NCI-H1930 (cell line): ENCODE results near the gene SPATA45.
A peak's percentile ranks its signal among the peaks of the same experiment; 100 is the strongest.
"Not testable (repeated sequence)": the region's sequence is repeated elsewhere in the genome, so short reads cannot be mapped to it uniquely, and the experiment has no call there.

Source experiments
- DNase-seq, 2 experiments: peaks; one replicate each; lab custom pipeline; 2025; lab: John Stamatoyannopoulos, UW

SPATA45 gene

GRCh38 chr1:212847549-212847948, at the start of gene SPATA45:
TSS of gene SPATA45 (minus strand) at chr1:212847649. CDS start at chr1:212836149, 11,500 bp downstream.
- no peak for DNase-seq

GRCh38 chr1:212892108-212892507, 44.7 kb upstream of the SPATA45 start:
- no peak for DNase-seq

- DNase-seq, result no peak
Measured at GRCh38 chr1:212884592-212884991, 37.1 kb upstream of the SPATA45 start.

- no peak for DNase-seq
Measured at GRCh38 chr1:212879947-212880690, 32.7 kb upstream of the SPATA45 start.

GRCh38 chr1:212878418-212878817, 31.0 kb upstream of the SPATA45 start:
- no peak for DNase-seq

- no peak for DNase-seq
Measured at GRCh38 chr1:212873518-212873917, 26.1 kb upstream of the SPATA45 start.

GRCh38 chr1:212871976-212872375, 24.5 kb upstream of the SPATA45 start:
- no peak for DNase-seq

GRCh38 chr1:212867192-212867591, 19.7 kb upstream of the SPATA45 start:
- no peak for DNase-seq

- no peak for DNase-seq
Measured at GRCh38 chr1:212864201-212864600, 16.8 kb upstream of the SPATA45 start.

- DNase-seq, result not testable (repeated sequence)
Measured at GRCh38 chr1:212863345-212863744, 15.9 kb upstream of the SPATA45 start.

GRCh38 chr1:212862111-212862690, 14.8 kb upstream of the SPATA45 start:
- DNase-seq, result no peak

- DNase-seq, result no peak
Measured at GRCh38 chr1:212860713-212861581, 13.5 kb upstream of the SPATA45 start.

GRCh38 chr1:212858461-212859265, 11.2 kb upstream of the SPATA45 start:
- DNase-seq, result no peak

- peak; percentile 93 for DNase-seq
Measured at GRCh38 chr1:212857992-212858460, 10.6 kb upstream of the SPATA45 start, which contains the start of gene FLVCR1. TSS of gene FLVCR1 (plus strand) at chr1:212858275. CDS start at chr1:212858453, 178 bp downstream.

- DNase-seq, result no peak
Measured at GRCh38 chr1:212856755-212857154, 9.3 kb upstream of the SPATA45 start.

GRCh38 chr1:212853658-212854057, 6.2 kb upstream of the SPATA45 start:
- DNase-seq, result no peak

GRCh38 chr1:212852105-212852688, 4.7 kb upstream of the SPATA45 start:
- no peak for DNase-seq

- not testable (repeated sequence) for DNase-seq
Measured at GRCh38 chr1:212844521-212844920, 2.9 kb downstream of the SPATA45 start.

GRCh38 chr1:212838145-212838544, 9.3 kb downstream of the SPATA45 start:
- DNase-seq, result no peak

GRCh38 chr1:212833211-212834207, 13.9 kb downstream of the SPATA45 start:
- DNase-seq, result not testable (repeated sequence)
